Erythroblast (primary cell): Measurements from ENCODE around the gene TMC5.

Experiments used
- GATA1 ChIP-seq: IDR thresholded peaks from 2 replicates; pipeline ENCODE4 v1.6.1; 2011; ENCODE audit warnings: low read depth, mild to moderate bottlenecking, control low read depth, low read length, moderate library complexity
- POLR2A ChIP-seq: IDR thresholded peaks from 2 replicates; pipeline ENCODE4 v1.6.1; 2011; ENCODE audit warnings: mild to moderate bottlenecking, low read length

- TF ChIP-seq POLR2A (no peak), GATA1 (no peak)
Measured at GRCh38 chr16:19525385-19525723, 107.7 kb downstream of the TMC5 start.
